SK-N-MC (cell line): ENCODE data around the gene GRM2.

Experiments
- EZH2 ChIP-seq: fragments of 200-600 bp; sonication (generic); IDR thresholded peaks from one replicate; pipeline ENCODE4 v1.6.1; 2017; ENCODE audit warnings: antibody characterized with exemption
- POLR2AphosphoS5 ChIP-seq: IDR thresholded peaks from 2 replicates; pipeline ENCODE4 v1.6.1; 2012; ENCODE audit warnings: mild to moderate bottlenecking, low read depth, low read length, borderline replicate concordance

GRCh38 chr3:51739110-51739509 lies 32.2 kb downstream of the GRM2 start:
- TF ChIP-seq POLR2AphosphoS5: no peak
- TF ChIP-seq EZH2: no peak
